Panc1 (cell line): ENCODE measurements around the gene CHRNE.

ENCODE experiments used
- POLR2AphosphoS5 ChIP-seq: IDR thresholded peaks from 2 replicates; pipeline ENCODE4 v1.6.1; 2012; ENCODE audit warnings: mild to moderate bottlenecking, low read depth, low read length, moderate library complexity
- REST ChIP-seq, 2 experiments: IDR thresholded peaks; 2 replicates each; pipeline ENCODE4 v1.6.1; 2011 to 2012; ENCODE audit warnings: low read depth in 2 of 2, control low read depth in 1 of 2, low read length in 1 of 2, mild to moderate bottlenecking in 1 of 2, moderate library complexity in 1 of 2; ENCODE audit not compliant: insufficient read depth in 1 of 2
- SIN3A ChIP-seq: IDR thresholded peaks from 2 replicates; pipeline ENCODE4 v1.6.1; 2012; ENCODE audit warnings: low read depth, mild to moderate bottlenecking, low read length, moderate library complexity, borderline replicate concordance; ENCODE audit not compliant: insufficient read depth
- TF ChIP-seq, protein P1 (sequence below): fragments of 450-650 bp; IDR thresholded peaks from 2 replicates; pipeline ENCODE4 v1.5.1; 2017; ENCODE audit warnings: mild to moderate bottlenecking

- TF ChIP-seq, protein P1, sequence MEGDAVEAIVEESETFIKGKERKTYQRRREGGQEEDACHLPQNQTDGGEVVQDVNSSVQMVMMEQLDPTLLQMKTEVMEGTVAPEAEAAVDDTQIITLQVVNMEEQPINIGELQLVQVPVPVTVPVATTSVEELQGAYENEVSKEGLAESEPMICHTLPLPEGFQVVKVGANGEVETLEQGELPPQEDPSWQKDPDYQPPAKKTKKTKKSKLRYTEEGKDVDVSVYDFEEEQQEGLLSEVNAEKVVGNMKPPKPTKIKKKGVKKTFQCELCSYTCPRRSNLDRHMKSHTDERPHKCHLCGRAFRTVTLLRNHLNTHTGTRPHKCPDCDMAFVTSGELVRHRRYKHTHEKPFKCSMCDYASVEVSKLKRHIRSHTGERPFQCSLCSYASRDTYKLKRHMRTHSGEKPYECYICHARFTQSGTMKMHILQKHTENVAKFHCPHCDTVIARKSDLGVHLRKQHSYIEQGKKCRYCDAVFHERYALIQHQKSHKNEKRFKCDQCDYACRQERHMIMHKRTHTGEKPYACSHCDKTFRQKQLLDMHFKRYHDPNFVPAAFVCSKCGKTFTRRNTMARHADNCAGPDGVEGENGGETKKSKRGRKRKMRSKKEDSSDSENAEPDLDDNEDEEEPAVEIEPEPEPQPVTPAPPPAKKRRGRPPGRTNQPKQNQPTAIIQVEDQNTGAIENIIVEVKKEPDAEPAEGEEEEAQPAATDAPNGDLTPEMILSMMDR: no peak
- TF ChIP-seq POLR2AphosphoS5 (no peak), REST (IDR thresholded peaks at IDR 0.05; ENCODE audit: insufficient read depth in 1 of 2, low read depth in 2 of 2, low read length in 1 of 2) (no peak), SIN3A (no peak)
These were observed 42.2 kb downstream of the CHRNE start for GRCh38 chr17:4860651-4861050.
